HG02852 (cell line): Measurements from ENCODE around the gene CLMN.
"Not testable (repeated sequence)": the region's sequence is repeated elsewhere in the genome, so short reads cannot be mapped to it uniquely, and the experiment has no call there.

ENCODE experiments used
- ATAC-seq: cut with Tn5 transposase; IDR thresholded peaks from one replicate; pipeline ENCODE4 v1.9.1; 2021; ENCODE audit warnings: mild to moderate bottlenecking, moderate library complexity; ENCODE audit not compliant: unreplicated experiment

The CLMN gene

DNA sequence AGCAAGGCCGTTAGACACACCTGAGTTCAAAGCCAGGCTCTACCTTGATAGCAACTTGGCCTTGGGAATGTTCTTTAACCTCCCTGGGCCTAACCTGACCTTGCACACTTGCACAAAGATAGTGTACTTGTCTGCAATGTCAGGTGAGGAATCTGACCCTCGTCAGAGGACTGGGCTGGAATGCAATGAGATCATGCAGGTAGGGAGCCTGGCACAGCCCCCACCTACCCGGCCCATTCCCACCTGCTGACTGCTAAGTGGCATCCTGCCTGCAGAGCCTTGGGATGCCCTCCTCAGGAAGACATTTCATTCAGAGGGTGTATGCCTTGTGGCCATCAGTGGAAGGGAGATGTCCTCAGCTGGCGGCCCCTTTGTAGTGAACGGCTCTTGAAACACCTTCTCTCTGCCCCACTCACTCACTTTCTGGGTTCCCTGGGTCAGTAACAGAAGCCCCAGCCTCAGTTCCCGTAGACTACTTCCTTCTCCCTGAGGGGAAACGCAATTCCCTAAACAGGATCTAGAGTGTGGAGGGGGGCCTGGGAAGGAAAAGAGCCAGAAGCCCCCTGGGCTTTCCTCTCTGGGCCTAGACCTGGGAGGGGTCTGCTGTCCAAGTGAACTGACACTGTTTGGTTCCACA, 94.3 kb downstream of the CLMN start:
- ATAC-seq, result no peak

DNA sequence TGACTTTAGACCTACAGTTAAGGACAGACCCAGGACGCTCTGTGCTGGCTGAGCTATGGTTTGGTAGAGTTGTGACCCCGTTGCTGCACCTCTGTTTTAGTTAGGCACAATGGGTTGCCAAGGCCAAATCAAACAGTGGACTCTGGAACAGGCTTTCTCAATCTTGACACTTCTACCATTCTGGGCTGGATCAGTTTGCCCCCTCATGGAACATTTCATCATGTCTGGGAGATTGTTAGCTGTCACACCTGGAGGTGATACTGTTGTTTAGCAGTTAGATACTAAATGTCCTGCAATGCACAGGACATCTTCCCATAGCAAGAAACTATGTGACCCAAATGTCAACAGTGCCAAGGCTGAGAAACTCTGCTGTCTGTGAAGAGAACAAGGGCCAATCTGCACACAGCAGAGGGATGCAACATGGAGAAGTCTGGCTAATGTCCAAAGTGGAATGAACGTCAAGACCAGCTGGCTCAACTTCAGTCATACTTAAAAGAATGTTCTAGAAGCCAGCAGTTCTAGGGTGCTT, 96.8 kb downstream of the CLMN start:
- no peak for ATAC-seq

DNA sequence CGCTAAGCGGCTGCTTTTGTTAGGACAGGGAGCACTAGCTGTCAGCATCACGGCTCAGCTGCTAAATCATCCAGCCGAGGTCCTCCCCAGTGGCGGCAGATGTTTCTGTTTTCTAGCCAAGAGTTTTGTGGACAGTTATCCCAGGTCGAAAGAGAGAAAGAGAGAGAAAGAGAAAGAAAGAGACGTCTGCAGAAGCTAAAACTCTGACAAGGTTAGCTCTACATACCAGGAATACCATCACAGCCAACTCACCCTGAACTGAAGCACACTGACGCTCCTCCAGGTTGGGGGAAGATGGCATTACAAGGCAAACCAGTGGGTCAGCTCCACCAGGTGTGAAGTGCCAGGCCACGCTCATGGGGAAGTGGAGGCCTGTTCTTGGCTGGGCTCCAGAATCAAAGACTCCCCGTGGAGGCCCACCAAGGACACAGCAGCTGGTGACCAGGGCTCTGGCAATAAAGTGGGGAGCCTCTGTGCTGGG, 97.5 kb downstream of the CLMN start:
- ATAC-seq, result no peak

GRCh38 chr14:95221531-95221930, 98.2 kb downstream of the CLMN start:
- ATAC-seq, result no peak

GRCh38 chr14:95220663-95221231, 99.0 kb downstream of the CLMN start:
- ATAC-seq, result no peak

DNA sequence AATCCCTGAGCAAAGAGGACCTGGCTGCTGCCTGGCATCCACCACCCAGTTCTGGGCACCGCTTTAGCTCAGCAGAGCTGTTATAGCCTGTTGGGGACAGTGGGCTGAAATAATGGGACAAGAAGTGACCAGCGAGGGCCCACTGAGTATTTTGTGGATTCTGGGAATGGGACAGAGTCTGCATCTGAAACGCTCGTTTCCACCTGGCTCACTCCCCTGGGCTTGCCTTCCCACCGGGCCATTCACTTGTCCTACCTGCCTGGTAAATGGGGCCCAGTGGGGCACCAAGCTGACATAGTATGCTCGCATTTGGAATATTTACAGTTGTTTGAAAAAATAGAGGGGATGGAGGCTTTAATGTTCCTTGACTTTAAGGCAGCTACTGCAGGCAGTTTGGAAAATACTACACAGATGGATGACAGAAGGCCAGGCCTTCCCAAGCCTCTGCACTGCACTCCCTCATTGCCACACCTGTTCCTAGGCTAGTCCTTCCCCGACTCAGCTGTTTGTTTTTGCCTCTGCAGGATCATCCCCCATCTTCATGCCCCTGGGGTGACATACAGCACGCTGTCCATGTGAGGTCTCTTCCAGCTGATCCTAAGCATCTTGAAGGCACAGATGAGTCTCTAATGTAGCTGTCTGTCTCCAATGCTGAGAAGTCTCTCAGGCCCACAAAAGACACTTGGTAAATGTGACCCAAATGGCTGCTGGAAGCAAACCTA, 101.1 kb downstream of the CLMN start:
- no peak for ATAC-seq

- no peak for ATAC-seq
Measured at GRCh38 chr14:95218006-95218405, 101.7 kb downstream of the CLMN start.

- no peak for ATAC-seq
Measured at GRCh38 chr14:95217391-95217900, 102.3 kb downstream of the CLMN start.

DNA sequence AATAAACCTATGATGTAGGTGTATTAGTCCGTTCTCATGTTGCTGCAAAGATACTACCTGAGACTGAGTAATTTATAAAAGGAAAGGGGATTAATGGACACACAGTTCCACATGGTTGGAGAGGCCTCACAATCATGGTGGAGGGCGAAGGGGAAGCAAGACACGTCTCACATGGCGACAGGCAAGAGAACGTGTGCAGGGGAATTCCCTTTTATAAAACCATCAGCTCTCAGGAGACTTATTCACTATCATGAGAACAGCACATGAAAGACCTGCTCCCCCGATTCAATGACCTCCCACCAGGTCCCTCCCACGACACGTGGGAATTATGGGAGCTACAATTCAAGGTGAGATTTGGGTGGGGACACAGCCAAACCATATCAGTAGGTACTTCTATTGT, 103.7 kb downstream of the CLMN start:
- no peak for ATAC-seq

GRCh38 chr14:95215094-95215725, 104.5 kb downstream of the CLMN start:
- ATAC-seq, result no peak

GRCh38 chr14:95213774-95214173, 105.9 kb downstream of the CLMN start:
- no peak for ATAC-seq

DNA sequence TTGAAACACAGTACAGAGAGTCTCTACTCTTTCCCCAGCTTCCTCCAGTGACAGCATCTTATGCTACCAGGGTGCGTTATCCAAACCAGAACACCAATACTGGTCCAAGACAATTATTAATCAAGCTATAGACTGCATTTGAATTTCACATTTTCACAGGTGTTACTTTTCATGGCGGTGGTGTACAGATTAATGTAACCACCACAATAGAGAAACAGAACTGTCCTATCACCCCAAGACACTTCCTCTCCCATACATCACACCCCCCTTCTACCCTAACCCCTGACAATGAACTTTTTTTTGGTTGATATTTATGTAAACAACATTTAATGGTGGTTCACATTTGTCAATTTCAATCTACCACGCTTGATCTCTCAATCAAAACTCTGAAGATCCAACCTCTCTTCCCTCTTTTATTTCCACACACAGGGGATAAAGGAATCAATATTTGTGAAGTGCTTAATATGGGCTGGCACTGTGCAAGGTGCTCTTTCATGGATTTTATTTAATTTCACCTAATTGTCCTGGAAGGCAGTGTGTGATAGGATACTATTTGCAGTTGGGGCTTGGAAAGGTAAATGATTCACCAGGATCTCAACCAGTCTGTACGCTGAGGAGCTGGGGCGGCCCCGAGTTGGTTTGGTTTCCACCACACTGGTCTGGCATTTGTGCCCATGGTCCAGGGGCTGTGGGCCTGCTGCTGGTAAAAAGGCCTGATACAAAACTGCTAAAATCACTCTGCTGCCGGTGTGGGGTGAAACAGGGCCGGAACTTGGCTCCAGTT, 107.8 kb downstream of the CLMN start:
- ATAC-seq, result peak; percentile 48

DNA sequence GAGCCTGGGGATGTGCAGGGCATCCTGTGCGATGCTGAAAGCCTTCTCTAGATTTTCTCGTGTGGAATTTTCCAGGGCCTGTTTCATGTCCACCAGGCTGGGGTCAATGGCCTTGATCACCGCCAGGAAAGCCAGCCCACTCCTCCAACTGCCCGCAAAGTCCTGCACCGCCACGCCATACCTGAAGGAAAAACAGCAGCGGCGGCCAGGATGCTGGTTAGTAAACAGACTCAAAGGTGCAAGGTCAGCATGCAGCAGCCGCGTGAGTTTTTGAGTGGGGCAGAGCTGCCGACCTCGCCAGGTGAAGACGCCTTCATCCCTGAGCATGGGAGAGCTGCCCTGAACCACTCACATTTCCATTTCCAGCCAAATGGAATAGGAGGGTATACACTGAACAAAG, 109.0 kb downstream of the CLMN start:
- no peak for ATAC-seq

- no peak for ATAC-seq
Measured at GRCh38 chr14:95208598-95208997, 111.1 kb downstream of the CLMN start.

DNA sequence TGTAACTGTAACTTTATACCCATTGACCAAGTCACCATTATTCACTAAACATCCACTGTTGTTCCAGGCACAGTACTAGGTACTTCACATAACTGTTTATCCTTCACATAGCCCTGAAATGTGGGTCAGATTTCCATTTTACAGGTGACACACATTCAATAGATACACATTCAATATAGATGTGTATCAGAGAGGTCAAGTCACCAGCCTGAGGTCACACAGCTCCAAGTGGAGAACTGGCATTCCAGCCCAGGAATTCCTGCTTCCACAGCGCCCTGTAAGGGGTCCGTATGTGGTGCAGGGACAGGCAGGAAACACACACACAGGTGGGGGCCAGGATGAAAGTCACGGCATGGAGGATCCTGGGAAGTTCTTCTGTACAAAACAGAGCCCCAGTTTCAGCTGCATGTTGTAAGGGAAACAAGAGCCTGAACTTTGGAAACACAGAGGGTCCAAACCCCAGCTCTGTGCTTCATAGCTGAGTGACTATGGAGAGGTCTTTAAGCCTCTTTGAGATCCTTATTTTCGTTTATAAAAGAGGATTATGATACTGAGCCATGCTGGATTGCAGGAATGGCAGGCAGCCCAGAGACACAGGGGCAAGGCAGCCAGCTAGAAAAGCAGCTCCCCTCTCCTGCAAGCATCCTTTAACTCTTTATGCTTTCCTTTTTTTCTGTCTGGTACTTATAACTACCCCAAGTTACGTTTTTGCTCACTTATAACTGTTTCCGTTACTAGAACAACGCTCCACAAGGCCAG, 112.1 kb downstream of the CLMN start:
- ATAC-seq, result no peak

DNA sequence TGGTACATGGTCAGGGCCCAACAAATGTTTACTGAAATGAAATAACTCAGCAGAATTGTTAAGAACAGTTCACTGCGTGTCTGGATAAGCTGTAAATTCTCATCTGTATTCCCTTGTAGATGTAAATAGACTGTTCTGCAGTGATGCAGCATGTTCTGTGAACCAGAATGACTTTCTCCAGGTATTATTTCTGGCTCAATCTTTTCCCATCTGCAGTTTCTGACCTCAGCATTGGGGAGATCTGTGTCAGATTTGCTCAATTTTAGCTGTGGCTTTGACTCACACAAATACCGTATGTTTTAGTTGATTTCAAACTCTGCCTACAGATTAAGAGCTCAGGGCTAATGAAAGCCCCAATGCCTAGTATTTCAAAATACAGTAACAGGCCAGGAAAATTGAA, 113.2 kb downstream of the CLMN start:
- no peak for ATAC-seq

DNA sequence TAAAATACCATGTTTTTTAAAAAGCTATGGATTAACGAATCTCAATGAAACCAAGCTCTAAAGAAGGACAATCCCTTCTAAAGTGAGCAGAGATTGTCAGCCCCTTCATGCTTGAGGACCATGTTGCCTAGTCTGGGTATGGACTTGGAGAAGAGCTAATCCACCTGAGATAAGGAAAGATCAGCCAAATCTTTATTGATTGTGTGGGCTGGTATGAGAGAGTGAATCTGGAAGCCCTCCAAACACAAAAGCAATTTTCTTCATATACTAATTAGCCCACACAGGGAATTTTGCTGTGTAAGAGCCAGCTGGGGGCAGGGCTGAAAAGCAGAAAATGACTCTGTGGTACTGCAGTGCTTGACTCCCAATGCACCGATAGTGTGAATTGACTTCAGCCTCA, 115.0 kb downstream of the CLMN start:
- no peak for ATAC-seq

- not testable (repeated sequence) for ATAC-seq
Measured at GRCh38 chr14:95201745-95202144, 118.0 kb downstream of the CLMN start.

DNA sequence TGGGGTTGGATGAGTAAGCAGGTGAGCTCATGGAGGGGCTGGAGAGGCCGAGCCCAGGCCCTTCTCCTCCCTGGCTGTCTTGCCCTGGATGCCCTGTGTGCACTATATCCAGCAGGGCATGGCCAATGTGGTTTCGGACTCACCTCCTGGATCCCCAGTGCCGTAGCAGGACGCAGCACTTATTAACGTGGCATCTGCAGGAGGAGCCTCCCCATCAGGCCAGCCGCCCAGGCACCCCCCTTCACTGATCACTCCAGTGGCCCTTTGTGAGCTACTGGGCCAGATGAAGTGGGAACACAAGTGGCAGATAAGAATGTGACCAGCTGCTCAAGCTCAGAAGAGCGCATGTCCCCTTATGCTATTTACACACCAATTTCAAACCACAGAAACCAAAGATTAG, 119.3 kb downstream of the CLMN start:
- no peak for ATAC-seq
